Smooth muscle cell of bladder (primary cell): ENCODE data around the gene ZNF658. TPM values are rescaled to one million over a fixed set of nuclear protein-coding genes. Genes with fewer than 3 reads are reported as not detected.

Experiments used
- total RNA-seq: library from RNA; depleted of rRNA; stranded (reverse); fragments of >200 nt; gene quantifications from 2 replicates; pipeline ENCODE4 v1.2.3, GENCODE V29; 2014

The ZNF658 gene
- 4.0 and 4.9 TPM in 2 replicates for total RNA-seq

DNA sequence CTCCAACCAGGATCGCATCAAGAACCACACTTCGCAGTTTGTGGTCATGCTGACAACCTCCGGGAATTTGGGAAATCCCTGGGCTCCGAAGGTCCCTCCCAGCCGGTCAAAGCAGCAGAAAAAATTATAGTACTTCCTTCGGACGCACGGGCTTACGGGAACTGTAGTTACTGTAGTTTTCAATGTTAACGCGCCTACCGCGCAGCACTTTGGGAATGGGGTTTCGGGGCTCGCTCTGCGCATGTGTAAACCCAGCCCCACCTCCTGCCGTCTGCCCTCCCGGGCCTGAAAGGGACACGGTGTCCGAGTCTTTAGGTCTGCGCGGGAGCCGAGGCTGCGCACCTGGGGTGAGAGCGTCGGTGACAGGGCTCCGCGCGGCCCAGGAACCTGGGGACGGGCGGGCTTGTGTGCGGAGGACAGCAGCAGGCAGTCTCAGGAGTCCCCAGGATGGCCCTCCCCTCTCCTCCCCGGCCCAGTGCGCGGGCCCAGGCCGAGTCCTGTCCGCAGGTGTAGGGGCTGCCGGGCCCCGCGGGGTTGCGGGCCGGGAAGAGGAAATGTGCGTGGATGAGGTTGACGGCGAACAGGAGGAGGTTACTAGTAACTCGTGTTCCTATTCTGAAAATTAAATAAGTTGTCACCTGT lies at the start of gene ZNF658:
TSS of gene ZNF658 (plus strand) at position 236 of the 642 bp plus-strand sequence. CDS start 2,837 bp downstream, outside the sequence.

Other genes starting within 250 kb of the ZNF658 start
- gene SPATA31A3, start 91.8 kb downstream of the ZNF658 start, total RNA-seq, result not detected in 2 replicates